HTERT RPE-1 (cell line): Measurements from ENCODE around the gene TRUB1.
"Not testable (repeated sequence)": the region's sequence is repeated elsewhere in the genome, so short reads cannot be mapped to it uniquely, and the experiment has no call there.

Experiments
- in situ Hi-C: fragments of 300-500 bp; cut with MboI; formaldehyde crosslinking; loops from 4 replicates; pipeline ENCODE4 v1.14.3; 2020; ENCODE audit warnings: low sequenced_read_pairs

TRUB1 gene

GRCh38 chr10:114923551-114923950, 14.4 kb upstream of the TRUB1 start:
- in situ Hi-C loops = no loop called here

GRCh38 chr10:114925587-114926586, 12.1 kb upstream of the TRUB1 start:
- in situ Hi-C loops = no loop called here

GRCh38 chr10:114928818-114929217, 9.2 kb upstream of the TRUB1 start:
- in situ Hi-C loops = no loop called here

- in situ Hi-C loops = no loop called here
Observed at GRCh38 chr10:114930320-114930719, 7.7 kb upstream of the TRUB1 start.

- in situ Hi-C loops = no loop called here
Observed at GRCh38 chr10:114931072-114931679, 6.8 kb upstream of the TRUB1 start.

GRCh38 chr10:114932225-114932624, 5.8 kb upstream of the TRUB1 start:
- in situ Hi-C loops = no loop called here

GRCh38 chr10:114932945-114933344, 5.0 kb upstream of the TRUB1 start:
- in situ Hi-C loops = no loop called here

- in situ Hi-C loops = no loop called here
Observed at GRCh38 chr10:114933588-114933987, 4.4 kb upstream of the TRUB1 start.

GRCh38 chr10:114933995-114934394, 4.0 kb upstream of the TRUB1 start:
- in situ Hi-C loops = not testable (repeated sequence)

GRCh38 chr10:114938856-114939193, 830 bp downstream of the TRUB1 start:
- in situ Hi-C loops = no loop called here

GRCh38 chr10:114940735-114941134, 2.7 kb downstream of the TRUB1 start:
- in situ Hi-C loops = no loop called here

GRCh38 chr10:114943000-114943399, 5.0 kb downstream of the TRUB1 start:
- in situ Hi-C loops = no loop called here

GRCh38 chr10:114953047-114953446, 15.1 kb downstream of the TRUB1 start:
- in situ Hi-C loops = no loop called here

GRCh38 chr10:114955984-114956383, 18.0 kb downstream of the TRUB1 start:
- in situ Hi-C loops = no loop called here

GRCh38 chr10:114956466-114956865, 18.5 kb downstream of the TRUB1 start:
- in situ Hi-C loops = no loop called here

GRCh38 chr10:114957122-114957521, 19.1 kb downstream of the TRUB1 start:
- in situ Hi-C loops = no loop called here

- in situ Hi-C loops = no loop called here
Observed at GRCh38 chr10:114957673-114958072, 19.7 kb downstream of the TRUB1 start.

GRCh38 chr10:114962441-114962840, 24.4 kb downstream of the TRUB1 start:
- in situ Hi-C loops = no loop called here

GRCh38 chr10:114963908-114964307, 25.9 kb downstream of the TRUB1 start:
- in situ Hi-C loops = no loop called here

- in situ Hi-C loops = no loop called here
Observed at GRCh38 chr10:114967071-114967470, 29.1 kb downstream of the TRUB1 start.

GRCh38 chr10:114970515-114970914, 32.5 kb downstream of the TRUB1 start:
- in situ Hi-C loops = no loop called here

GRCh38 chr10:114973306-114973705, 35.3 kb downstream of the TRUB1 start:
- in situ Hi-C loops = no loop called here
